Measurements from ENCODE around the gene MED13L. TPM values are rescaled to one million over a fixed set of nuclear protein-coding genes. Genes with fewer than 3 reads are reported as not detected.

MED13L gene
- total and polyA plus RNA-seq, 2 of the 8 experiments (the other 6 are each of a cell fraction or from before 2014, with no cell fraction given), result 15.9 to 51.7 TPM

- TF ChIP-seq CHD7 (IDR thresholded peaks at IDR 0.05; ENCODE audit: insufficient replicate concordance, low read length), result no peak
- no peak for TF ChIP-seq JUN (IDR thresholded peaks at IDR 0.05; ENCODE audit: low read depth, low read length)
- no peak for TF ChIP-seq EZH2 (IDR thresholded peaks at IDR 0.05; ENCODE audit: low read depth, low read length, severe bottlenecking)
These were observed 123.5 kb downstream of the MED13L start (continued) for GRCh38 chr12:116153983-116154382.
